Activated CD8-positive, alpha-beta memory T cell treated with anti-CD3 and anti-CD28 coated beads for 4 hours (primary cell): ENCODE measurements around the gene SPEG.
A peak's percentile ranks its signal among the peaks of the same experiment; 100 is the strongest.

Experiments used
- DNase-seq, 2 donors: peaks; one replicate each; pipeline ENCODE4 v3.0.0-alpha.2; 2020; ENCODE audit warnings: low read depth in 2 of 2

Gene SPEG

DNA sequence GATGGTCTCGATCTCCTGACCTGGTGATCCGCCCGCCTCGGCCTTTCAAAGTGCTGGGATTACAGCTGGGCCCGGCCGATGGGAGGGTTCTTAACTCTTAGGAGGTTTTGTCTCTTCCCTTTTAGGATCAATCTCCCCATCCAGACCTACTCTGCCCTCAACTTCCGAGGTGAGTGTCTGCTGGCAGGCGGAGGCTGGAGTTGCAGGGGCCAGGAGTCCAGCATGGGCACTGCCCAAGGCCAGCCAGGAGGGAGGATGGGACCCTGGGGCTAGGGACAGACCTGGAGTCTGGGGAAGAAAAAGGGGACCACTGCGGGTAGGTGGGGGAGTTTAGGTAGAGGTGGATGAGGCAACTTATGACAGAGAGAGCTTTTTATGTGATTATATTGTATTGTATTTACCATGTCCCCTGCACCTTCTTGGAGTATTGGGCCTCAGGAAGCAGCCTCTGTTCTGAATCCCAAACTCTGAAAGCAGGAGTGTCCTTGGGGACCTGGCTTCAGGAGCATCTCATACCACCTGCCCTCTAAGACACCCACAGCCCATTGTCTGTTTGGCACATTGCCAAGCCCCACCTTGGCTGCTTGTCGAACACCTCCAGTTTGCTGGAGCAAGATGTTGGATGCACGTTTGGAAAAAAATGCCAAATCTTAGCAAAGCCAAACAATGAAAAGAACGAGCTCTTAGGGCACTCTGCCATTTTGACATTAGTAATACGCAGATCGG is 10.8 kb upstream of the SPEG start:
- no peak for DNase-seq

DNA sequence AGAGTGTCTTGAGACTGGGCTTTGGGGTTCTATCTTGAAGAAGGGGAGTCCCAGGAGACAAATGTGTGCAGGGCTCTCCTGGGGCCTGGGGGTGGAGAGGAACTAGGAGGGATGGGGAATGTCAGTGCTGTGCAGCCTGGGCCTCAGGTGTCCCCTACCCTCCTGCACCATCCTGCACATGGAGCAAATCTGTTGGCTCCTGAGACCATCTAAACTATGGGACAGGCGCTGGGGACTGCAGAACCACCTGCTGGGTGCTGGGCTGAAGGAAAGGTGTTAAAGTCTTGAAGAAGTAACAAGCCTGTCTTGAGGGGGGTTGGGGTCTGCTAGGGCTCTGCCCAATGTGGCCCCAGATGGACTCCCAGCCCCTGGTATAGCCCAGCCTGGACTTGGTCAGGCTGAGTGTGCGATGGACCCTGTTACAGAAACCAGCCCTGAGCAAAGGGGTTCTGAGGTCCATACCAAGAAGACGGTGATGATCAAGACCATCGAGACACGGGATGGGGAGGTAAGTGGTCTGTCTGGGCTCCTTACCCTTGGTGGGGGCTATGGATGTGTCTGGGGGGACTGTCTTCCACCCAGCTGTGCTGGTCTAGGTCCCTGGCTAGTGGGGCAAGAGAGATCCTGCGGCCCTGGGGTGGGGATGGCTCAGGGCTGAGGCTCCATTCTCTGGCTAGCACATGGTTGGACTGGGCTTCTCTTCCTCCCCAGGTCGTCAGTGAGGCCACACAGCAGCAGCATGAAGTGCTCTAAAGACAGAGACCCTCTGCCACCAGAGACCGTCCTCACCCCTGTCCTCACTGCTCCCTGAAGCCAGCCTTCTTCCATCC is 9.2 kb upstream of the SPEG start:
- no peak for DNase-seq

DNA sequence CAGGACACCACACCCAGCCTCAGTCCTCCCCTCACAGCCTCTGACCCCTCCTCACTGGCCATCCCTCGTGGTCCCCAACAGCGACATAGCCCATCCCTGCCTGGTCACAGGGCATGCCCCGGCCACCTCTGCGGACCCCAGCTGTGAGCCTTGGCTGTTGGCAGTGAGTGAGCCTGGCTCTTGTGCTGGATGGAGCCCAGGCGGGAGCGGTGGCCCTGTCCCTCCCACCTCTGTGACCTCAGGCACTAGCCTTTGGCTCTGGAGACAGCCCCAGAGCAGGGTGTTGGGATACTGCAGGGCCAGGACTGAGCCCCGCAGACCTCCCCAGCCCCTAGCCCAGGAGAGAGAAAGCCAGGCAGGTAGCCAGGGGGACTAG is 8.6 kb upstream of the SPEG start:
- DNase-seq, result no peak

DNA sequence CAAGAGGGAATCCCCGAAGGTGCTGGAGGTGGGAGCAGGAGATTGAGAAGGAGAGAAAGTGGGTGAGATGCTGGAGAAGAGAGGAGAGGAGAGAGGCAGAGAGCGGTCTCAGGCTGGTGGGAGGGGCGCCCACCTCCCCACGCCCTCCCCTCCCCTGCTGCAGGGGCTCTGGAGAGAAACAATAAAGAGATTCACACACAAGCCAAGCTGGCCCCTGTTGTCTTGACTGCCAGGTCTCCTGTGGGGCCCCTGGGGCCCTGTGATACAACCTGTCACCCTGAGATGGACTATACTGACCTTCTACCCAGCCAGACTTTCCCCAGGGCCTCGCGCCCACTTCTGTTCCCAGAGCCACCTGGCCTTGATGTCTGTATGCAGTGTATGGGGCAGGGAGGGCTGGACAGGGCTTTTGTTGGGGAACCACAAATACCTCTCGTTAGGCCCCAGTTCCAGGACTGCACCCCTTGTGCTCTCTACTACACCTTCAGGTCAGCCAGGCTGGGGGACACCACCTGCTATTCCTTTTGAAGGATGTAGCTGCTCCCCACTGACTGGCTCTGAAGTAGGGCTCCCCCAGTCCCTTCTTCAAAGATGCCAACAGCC is 8.0 kb upstream of the SPEG start:
- DNase-seq, result no peak

DNA sequence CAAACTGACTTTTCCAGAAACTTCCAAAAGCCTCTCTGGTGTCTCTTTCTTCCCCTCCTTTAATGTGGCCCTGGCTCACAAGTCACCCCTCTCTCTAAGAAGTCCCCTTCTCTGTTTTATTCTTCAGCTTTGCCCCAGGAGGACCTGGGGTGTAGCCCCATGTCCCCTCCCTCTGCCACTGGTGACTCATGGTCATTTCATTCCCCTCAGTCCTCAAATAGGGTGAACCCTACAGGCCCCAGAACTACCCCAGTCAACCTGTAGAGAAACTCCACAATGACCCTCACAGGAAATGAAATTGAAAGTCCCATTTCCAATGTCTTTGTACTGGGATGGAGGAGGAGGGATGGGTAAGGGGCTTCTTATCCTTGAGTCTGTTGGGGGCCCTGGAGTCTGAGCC is 6.2 kb upstream of the SPEG start:
- DNase-seq, result no peak

DNA sequence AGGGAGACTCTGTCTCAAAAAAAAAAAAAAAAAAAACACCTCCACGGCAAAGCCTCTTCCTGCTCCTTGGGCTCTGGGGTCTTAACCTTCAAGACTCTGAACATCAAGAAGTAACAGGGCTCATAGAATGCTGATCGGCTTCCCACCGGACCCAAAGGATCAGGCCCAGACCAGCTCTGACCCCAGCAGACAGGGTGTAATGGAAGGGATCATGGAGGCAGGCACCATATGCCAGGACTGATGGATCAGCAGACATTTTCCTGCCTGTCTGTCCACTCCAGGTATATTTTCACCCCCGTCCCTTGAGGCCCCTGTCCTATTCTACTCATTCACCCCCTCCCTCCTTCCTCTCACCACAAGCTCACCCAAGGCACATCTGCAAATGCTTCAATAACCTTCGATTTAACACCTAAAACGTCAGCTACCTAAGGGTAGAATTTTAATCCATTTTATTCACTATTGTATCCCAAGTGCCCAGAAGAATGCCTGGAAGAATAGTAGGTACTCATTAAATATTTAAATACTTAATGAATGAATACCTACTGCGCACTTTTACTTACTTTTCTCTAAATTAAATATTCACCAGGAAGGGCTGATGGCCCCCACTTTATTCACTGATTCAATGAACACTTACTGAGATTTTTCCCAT is 4.6 kb upstream of the SPEG start:
- no peak for DNase-seq

DNA sequence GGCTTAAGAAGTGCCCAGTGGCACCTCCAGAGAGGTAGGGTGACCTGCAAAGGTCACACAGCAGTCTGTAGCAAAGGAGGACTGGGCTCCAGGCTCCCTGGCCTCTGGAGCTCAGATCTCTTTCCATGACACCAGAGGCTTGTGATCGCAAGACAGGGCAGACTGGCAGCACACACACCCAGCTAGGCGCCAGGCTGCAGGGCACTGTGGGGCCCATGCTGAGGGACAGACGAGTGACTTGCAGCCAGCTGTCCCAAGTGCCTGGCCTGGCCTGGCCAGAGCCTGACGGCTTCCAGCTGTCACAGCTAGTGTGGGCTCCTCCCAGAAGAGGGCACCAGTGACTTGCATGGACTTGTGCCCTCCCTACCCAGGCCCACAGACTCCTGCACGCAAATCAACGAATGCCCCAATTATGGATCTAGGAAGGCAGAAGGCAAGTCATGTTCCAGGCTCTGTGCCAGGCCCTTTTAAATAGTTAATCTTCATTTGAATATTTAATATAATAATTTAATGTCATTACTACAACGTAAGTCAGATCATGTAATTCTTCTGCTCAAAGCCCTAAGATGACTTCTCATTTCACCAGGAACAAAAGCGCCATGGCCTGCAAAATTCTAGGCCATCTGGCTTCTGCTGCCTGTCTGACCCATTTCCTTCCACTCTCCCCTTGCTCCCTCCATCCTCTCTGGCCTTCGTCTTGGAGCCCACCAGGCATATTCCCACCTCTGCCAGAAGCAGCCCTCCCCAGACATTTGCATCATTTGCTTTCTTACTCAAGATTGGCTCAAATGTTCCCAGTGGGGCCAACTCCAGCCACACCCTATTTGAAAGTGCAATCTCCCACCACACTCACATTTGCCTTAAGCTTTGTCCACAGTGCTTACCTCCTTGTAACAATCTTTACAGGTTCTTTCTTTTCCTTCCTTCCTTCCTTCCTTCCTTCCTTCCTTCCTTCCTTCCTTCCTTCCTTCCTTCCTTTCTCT is 3.7 kb upstream of the SPEG start:
- DNase-seq, result no peak

DNA sequence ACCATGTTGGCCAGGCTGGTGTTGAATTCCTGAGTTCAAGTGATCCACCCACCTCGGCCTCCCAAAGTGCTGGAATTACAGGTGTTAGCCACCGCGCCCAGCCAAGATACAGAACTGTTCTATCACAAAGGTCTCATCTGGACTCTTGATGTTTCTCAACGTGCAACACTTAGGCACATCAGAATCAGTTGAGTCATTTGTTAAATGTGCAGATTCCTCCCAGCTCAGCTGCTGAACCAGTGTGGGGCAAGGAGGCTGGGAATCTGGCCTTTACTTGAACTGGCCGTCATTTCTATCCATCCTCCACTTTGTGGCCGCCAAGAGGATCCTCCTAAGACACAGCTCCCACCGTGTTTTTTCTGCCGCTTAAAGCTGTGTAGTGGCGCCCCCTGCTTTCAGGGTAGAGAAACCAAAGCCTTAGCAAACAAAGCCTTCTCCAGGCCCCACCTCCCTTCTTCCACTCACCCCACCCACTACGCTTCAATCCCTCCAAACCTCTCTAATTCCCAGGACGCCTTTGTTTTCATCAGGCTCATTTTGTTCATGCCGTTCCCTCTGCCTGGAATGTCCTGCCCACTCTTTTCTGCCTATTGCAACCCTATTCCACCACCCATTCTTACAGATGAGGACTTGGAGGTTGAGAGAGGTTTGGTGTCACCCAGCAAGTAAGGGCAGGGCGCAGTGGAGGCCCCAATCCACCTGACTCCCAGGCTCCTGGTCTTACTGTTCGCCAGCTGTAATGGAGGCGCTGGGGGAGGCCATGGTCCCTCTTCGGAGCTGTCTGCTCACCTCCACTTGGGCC is 776 bp upstream of the SPEG start:
- DNase-seq, result no peak

DNA sequence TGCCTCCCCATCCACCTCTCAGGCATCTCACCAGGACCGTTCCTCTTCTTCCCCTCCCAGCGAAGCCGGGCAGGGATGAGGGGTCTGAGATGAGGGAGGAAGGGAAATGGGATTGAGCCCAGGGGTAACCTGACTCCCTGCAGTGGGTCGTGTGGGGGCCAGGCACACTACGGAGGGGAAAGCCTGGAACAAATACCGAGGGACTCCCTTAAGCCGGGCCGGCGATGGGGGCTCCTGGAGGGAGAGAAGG is 250 bp upstream of the SPEG start:
- no peak for DNase-seq

DNA sequence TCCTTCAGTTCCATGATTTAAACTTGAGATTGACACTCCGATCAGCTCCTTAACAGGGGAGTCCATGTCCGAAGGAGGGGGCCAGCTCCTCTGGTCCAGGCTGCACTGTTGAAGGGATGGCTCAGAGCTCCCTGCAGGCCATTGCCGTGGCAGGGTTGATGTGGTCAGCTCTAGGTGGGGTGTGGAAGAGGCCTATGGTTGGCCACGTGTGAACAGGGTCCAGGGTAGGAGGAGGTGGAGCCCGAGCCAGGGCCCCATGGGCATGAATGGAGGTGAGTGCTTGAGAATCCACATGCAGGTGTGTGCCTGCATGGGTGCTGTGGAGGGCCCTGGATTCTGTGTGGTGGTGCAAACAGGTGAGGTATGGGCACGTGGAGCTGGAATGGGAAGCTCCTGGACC is 1.1 kb downstream of the SPEG start:
- DNase-seq, result no peak

DNA sequence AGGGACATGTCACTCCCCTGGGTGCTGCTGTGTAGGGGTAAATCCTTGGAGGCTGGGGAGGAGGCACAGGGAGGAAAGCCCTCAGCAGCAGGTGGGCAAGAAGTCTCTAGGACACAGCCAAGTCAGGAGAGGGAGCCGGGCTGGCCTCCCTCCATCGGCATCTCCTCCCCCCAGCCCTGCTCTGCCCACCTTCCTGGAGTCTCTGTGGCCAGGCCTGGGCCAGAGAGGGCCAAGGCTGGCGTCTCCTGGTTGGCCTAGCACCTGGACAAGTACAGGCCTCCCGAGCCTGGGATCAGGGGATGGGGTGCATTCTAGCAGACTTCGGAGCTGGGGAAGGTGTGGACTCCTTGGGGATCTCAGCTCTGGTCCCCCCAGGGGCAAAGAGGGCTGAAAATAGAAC is 1.8 kb downstream of the SPEG start:
- DNase-seq, result no peak

DNA sequence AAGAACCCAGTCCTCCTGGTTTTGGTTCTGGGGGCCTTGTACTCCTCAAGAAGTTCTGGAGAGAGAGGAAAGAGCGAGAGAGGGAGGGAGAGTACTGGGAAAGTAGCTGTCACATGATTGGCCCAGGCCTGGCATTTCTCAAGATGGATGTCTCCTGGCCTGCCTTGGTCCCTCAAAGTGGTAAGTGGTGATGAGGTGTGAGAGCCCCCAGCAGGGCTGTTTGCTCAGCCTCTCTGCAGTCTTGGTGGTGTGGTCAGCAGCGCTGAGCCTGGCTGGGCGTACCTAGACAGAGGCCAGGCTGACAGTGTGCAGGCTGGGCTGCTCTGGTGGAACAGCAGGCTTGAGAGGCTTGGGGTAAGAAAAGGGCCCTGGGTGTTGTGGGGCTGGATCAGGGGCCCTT is 2.5 kb downstream of the SPEG start:
- DNase-seq, result no peak

DNA sequence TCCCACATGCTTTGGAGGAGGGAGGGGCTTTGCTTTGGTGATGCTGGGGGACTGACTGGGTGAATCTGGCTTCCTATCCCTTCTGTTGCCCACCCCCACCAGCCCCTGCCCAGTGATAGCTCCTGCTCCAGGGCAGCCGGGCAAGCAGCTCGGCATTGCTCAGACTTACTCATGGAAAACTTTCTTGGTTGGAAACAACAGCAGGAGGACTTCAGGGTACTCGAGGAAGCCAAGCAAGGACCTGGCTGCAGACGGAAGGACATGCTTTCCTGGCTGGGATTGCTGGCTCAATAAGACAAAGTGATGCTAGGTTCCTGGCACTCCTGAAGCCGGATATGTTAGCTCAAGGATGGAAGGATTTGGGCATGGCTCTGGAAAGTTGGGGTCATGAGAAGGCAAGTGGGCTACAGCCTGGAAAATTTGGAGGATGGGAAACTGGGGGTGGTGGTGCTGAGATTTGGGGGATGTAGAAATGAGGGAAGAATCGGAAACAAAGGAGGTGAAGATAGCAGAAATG is 3.1 kb downstream of the SPEG start:
- no peak for DNase-seq

DNA sequence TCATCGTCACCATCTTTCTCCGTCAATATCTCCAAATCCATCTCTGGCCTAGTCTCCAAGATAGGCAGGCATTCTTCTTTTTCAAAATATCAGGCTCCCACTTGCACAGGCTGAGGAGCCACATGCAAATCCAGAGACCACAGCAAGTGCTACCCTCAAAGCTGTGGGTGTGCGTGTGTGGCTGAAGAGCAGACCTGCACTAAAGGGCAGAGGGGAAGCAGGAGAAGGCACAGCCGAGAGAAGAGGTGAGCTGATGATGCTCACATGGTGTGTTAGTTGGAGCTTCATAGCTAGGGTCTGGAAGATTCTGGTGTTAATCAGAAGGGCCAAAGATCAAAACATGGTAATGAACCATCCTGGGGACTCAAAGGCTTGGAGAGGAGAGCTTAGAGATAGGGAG is 3.8 kb downstream of the SPEG start:
- no peak for DNase-seq

DNA sequence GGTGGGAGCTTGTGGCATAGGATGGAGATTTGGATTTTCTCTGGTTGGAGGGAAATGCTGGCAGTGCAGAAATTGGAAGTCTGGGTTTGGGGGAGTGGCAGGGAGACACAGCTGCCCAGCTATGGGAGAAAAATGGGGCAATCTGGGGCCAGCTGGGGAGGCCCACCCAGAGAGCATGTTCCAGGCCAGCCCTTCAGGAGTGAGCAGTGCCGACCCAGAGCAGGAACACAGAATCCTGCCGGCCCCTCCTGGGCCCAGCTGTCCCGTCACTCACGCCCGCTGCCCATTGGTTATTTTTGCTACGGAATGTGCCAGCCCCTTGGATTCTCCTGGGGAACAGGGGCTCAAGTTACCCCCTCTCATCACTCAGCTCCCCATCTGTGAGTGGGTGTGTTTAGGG is 4.9 kb downstream of the SPEG start:
- DNase-seq, result no peak

DNA sequence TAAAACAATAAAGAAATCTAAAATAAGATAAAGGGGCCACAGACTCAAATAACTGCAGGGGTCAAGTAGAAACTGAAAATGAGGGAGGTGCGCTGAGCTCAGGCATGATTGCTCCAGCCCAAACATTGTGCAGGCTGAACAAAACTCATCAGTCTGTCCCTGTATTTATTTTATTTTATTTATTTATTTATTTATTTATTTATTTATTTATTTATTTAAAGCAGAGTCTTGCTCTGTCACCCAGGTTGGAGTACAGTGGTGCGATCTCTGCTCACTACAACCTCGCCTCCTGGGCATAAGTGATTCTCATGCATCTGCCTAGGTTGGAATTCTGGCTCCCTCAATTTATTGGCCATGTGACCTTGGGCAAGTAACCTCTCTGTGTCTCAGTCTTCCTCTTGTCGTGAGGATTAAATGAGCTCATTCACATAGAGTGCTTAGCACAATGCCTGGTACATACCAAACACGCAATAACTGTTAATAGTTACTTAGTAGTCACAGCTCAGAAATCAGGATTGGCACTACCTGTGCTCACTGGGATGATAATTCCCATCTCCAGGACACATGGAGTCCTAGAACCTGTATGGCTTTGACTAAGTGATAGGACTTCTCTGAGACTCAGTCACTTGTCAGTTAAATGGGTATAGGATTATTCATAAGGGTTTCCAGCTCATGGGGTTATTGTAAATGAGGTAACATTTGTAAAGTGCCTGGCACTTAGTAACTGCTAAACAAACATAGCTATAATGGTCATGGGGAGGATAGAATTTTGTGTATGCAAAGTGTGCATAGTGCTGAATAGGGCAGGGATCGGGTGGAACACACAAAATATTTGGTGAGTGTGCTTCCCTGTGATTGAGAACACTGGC is 6.0 kb downstream of the SPEG start:
- no peak for DNase-seq

DNA sequence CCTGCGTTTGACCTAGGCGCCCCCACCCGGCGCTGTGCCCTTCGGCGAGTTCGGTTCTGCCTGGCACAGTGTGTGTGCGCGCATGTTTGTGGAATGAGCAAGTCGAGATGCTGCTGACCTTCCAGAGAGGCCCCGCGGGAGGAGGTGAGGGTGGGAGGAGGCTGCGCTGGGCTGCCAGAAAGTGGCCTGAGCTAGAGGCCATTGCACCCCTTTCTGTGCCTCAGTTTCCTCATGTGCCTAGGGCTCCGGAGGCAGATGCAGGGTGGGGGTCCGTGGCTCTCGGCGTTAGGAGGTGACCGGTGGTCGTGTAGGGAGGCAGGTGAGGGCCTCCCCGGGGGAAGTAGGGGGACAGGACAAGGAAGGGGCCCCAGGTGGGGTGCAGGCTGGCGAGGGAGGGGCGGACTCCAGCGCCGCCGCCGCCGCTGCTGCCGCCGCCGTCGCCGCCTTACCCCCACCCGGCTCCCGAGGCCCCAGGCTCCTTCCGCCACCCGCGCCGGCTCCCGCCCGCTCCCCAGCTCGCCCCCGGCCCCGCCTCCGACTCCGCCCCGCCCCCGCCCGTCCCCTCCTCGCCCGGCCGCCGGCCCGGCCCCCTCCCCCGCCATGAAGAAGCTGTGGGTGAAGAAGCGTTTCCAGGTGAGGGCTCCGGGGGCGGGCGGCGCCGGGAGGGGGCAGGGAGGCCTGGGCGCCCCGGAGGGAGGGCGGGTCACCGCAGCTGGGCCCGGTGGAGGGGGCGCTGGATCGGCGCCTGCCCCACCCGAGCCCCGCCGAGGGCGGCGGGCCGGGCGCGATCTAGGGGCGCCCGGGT is 7.0 kb downstream of the SPEG start:
- peak; percentile 41 to 52 for DNase-seq

DNA sequence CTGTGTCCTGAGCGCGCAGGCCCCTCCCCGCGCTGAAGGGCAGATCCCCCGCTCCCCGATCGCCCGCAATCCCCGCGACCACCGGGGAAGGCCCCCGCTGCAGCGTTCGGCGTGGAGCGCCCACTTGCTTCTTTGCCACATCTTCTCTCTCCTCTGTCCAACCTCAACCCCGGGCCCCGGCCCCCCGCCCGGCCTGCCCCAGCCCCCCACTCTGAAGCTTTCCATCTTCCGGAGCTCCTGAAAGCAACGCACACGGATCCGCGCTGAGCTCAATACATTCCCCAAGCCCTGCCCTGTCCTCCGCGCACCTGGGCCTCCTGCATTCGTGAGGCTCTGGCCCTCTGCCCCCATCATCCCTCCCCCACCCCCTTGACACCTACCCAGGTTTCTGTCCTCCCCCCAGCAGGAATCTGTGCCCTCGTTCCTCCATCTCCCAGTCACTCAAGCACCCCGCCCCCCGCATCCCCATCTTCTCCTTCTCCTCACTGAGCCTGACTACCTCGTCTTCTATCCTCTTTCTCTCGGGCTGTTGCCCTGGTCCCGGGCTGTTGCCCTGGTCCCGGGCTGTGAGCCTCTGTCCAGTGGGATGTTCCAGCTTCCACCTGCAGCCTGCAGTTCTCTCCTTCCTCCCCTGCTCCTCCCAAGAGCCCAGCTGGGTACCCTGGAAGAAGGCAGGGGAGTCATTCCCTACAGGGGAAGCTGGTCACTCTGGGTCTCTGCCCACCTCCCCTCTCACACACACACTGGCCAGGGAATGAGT is 7.8 kb downstream of the SPEG start:
- no peak for DNase-seq
